ENCODE data around the gene ITIH1. TPM values are rescaled to one million over a fixed set of nuclear protein-coding genes. Genes with fewer than 3 reads are reported as not detected.

Gene ITIH1
- total RNA-seq, 1 experiment from 2014 or later: not detected

DNA sequence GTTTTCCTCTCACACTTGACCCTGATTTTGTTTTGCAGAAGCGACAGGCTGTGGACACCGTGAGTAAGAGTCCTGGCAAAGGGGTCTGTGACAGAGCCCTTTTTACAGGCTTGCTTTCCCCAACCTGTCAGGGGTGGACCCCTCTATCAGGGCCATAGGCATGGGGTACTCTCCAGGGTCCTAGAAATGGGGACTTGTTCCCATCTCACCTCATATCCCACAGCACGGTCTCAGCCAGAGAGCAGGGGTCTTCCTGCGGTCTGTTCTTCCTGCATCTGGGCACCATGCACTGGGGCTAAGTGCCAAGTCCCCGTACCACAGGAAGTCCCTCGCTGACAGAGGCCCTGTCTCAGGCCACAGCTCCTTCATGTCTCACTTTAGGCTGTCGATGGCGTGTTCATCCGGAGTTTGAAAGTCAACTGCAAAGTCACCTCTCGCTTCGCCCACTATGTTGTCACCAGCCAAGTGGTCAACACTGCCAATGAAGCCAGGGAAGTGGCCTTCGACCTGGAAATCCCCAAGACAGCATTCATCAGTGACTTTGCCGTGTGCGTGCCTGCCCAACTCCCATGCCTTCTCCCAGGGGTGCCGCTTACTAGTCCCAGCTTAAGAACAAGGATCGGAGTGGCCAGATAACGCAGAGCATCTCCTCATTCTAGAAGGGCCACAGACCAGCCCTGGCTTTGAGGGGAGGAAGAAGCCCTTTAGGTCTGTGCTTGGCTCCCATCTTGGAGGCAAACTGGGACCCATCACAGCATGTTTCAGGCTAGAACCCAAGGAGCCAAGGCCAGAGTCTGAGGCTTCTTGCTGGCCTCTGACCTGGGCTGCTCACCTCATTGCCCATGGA, 783 bp downstream of the ITIH1 start:
- H3K79me2 ChIP-seq (ENCODE audit: low read depth): no peaks in the 10 kb centered on the region
- ChIA-PET CTCF (no interaction called here), POLR2A (ENCODE audit: unreplicated experiment) (no interaction called here)
- TF ChIP-seq, protein P1, sequence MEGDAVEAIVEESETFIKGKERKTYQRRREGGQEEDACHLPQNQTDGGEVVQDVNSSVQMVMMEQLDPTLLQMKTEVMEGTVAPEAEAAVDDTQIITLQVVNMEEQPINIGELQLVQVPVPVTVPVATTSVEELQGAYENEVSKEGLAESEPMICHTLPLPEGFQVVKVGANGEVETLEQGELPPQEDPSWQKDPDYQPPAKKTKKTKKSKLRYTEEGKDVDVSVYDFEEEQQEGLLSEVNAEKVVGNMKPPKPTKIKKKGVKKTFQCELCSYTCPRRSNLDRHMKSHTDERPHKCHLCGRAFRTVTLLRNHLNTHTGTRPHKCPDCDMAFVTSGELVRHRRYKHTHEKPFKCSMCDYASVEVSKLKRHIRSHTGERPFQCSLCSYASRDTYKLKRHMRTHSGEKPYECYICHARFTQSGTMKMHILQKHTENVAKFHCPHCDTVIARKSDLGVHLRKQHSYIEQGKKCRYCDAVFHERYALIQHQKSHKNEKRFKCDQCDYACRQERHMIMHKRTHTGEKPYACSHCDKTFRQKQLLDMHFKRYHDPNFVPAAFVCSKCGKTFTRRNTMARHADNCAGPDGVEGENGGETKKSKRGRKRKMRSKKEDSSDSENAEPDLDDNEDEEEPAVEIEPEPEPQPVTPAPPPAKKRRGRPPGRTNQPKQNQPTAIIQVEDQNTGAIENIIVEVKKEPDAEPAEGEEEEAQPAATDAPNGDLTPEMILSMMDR (conservative IDR thresholded peaks at IDR 0.05): no peak
- TF ChIP-seq EZH2 (IDR thresholded peaks at IDR 0.05; ENCODE audit: low read depth): no peak
- H3K27me3 ChIP-seq (ENCODE audit: insufficient read depth, low read depth): peaks cover 21% of the 10 kb centered on the region
- H4K20me1 ChIP-seq (ENCODE audit: insufficient read depth): no peaks in the 10 kb centered on the region
- H3K9me3 ChIP-seq (ENCODE audit: insufficient read depth, low read depth): no peaks in the 10 kb centered on the region
- H3K9me2 ChIP-seq (ENCODE audit: insufficient read depth): no peaks in the 10 kb centered on the region
- no peaks in the 10 kb centered on the region for H3F3A ChIP-seq (ENCODE audit: insufficient read depth, low read depth)
- BruUV-seq (replicated peaks): no TSS peak
- H3K4me2 ChIP-seq: no peak overlapping the region
- intact Hi-C loops (cut with micrococcal nuclease; ENCODE audit: unreplicated experiment): no loop called here
- H3K27ac ChIP-seq: no peak overlapping the region
- DNase-seq: no peak
- no peaks in the 10 kb centered on the region; the same call in 1 of the 2 replicates for H3K4me1 ChIP-seq (replicated peaks; ENCODE audit: insufficient read depth)
- no peak overlapping the region for H2AFZ ChIP-seq
- no peak overlapping the region for H3K4me3 ChIP-seq
- H3K36me3 ChIP-seq (ENCODE audit: low read depth): no peaks in the 10 kb centered on the region

DNA sequence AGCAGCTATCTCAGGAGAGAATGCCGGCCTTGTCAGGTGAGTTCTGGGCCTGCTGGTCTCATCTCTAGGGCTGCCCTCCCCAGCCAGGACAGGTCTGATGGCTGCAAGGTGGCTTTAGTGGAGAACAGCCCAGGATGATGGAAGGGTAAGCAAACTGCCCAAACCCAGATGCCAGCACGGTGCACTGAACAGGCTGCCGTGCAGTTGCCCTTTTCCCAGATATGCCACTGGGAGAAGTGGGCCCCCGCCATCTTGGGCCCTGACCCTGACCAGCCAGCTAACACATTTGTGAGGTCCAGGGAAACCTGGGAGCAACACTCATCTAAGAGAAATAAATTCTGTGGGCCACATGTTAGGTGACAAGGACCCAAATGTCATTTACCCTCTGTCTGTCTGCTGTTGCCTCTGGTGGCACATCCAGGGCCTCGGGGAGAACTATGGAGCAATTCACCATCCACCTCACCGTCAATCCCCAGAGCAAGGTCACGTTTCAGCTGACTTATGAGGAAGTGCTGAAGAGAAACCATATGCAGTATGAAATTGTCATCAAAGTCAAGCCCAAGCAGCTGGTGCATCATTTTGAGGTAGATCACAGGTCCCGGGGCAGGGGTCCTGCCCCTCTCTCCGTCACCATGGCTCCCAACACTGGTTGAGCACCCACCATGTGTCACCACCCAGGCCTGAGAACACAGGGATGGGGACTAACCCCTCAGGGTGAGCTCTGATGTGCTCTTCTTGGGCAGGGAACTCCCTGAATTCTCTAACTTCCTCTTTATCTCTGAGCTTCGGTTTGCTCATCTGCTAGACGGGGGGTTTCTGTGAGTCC, 1.8 kb downstream of the ITIH1 start:
- H3K79me2 ChIP-seq (ENCODE audit: low read depth): no peaks in the 10 kb centered on the region
- H3K9me3 ChIP-seq (ENCODE audit: insufficient read depth, low read depth): no peaks in the 10 kb centered on the region
- H3K4me1 ChIP-seq (replicated peaks; ENCODE audit: insufficient read depth): no peaks in the 10 kb centered on the region; the same call in 1 of the 2 replicates
- no TSS peak for BruUV-seq (replicated peaks)
- H3K9me2 ChIP-seq (ENCODE audit: insufficient read depth): no peaks in the 10 kb centered on the region
- H2AFZ ChIP-seq: no peak overlapping the region
- ChIA-PET CTCF (no interaction called here), POLR2A (ENCODE audit: unreplicated experiment) (interaction anchor here (0.5 kb wide), 1 partner anchor 8 kb away, joined by 5 read pairs; no protein-coding TSS in a partner anchor)
- no peaks in the 10 kb centered on the region for H4K20me1 ChIP-seq (ENCODE audit: insufficient read depth)
- no peaks in the 10 kb centered on the region for H3F3A ChIP-seq (ENCODE audit: insufficient read depth, low read depth)
- H3K4me2 ChIP-seq: no peak overlapping the region
- no peaks in the 10 kb centered on the region for H3K36me3 ChIP-seq (ENCODE audit: low read depth)
- intact Hi-C loops (cut with micrococcal nuclease; ENCODE audit: unreplicated experiment): no loop called here
- TF ChIP-seq EZH2 (IDR thresholded peaks at IDR 0.05; ENCODE audit: low read depth): no peak
- TF ChIP-seq, protein P1 (conservative IDR thresholded peaks at IDR 0.05): no peak
- H3K27ac ChIP-seq: no peak overlapping the region
- no peak overlapping the region for H3K4me3 ChIP-seq
- DNase-seq: no peak
- peaks cover 24% of the 10 kb centered on the region for H3K27me3 ChIP-seq (ENCODE audit: insufficient read depth, low read depth)

DNA sequence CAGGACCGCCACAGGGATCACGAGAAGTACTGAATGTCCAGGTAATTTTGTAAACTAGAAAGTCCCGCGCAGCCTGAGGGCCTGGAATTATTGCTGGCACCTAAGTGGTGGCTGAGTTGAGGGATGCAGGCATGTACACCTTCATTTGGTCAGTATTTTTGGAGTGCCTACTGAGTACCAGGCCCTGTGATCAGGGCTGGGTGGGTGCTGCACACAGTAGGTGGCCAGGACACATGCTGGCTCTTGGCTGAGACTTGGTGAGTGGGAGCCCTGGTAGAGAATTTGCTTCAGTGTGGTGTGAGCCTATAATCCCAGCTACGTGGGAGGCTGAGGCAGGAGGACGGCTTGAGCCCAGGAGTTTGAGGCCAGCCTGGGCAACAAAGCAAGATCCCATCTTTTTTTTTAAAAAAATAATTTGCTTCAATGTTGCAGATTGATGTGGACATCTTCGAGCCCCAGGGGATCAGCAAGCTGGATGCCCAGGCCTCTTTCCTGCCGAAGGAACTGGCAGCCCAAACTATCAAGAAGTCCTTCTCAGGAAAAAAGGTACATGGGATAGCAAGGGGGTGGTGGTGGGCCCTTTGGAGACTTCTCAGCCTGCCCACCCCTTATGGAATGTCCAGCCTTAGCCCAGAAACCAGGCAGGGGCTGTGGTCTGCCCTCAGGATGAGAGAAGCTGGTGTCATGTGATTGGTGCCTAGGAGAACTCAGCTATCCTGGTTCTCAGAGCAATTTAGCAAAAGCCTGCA, 2.6 kb downstream of the ITIH1 start:
- BruUV-seq (replicated peaks): no TSS peak
- no peak overlapping the region for H3K4me2 ChIP-seq
- H3K27ac ChIP-seq: no peak overlapping the region
- peaks cover 28% of the 10 kb centered on the region for H3K27me3 ChIP-seq (ENCODE audit: insufficient read depth, low read depth)
- H3F3A ChIP-seq (ENCODE audit: insufficient read depth, low read depth): no peaks in the 10 kb centered on the region
- H3K4me1 ChIP-seq (replicated peaks; ENCODE audit: insufficient read depth): no peaks in the 10 kb centered on the region; the same call in 1 of the 2 replicates
- intact Hi-C loops (cut with micrococcal nuclease; ENCODE audit: unreplicated experiment): no loop called here
- no peaks in the 10 kb centered on the region for H3K9me3 ChIP-seq (ENCODE audit: insufficient read depth, low read depth)
- H3K9me2 ChIP-seq (ENCODE audit: insufficient read depth): no peaks in the 10 kb centered on the region
- ChIA-PET CTCF (no interaction called here), POLR2A (ENCODE audit: unreplicated experiment) (interaction anchor here (0.5 kb wide), 1 partner anchor 9 kb away, joined by 5 read pairs; no protein-coding TSS in a partner anchor)
- no peaks in the 10 kb centered on the region for H4K20me1 ChIP-seq (ENCODE audit: insufficient read depth)
- no peaks in the 10 kb centered on the region for H3K79me2 ChIP-seq (ENCODE audit: low read depth)
- no peak for TF ChIP-seq EZH2 (IDR thresholded peaks at IDR 0.05; ENCODE audit: low read depth)
- TF ChIP-seq, protein P1 (conservative IDR thresholded peaks at IDR 0.05): no peak
- no peak overlapping the region for H3K4me3 ChIP-seq
- H3K36me3 ChIP-seq (ENCODE audit: low read depth): no peaks in the 10 kb centered on the region
- H2AFZ ChIP-seq: no peak overlapping the region
- no peak for DNase-seq
